Endodermal cell (in vitro differentiated cells): Measurements from ENCODE around the gene RAPSN. TPM values are rescaled to one million over a fixed set of nuclear protein-coding genes. Genes with fewer than 3 reads are reported as not detected.

Experiments used
- DNase-seq: peaks from one replicate; pipeline ENCODE4 v3.0.0-alpha.2; 2017
- H3K27ac ChIP-seq: 2 replicates; pipeline ENCODE4 v1.5.1; 2013; ENCODE audit warnings: mild to moderate bottlenecking, low read depth, low read length, moderate library complexity
- H3K27me3 ChIP-seq: 2 replicates; pipeline ENCODE4 v1.6.1; 2013; ENCODE audit warnings: mild to moderate bottlenecking, low read length, moderate library complexity; ENCODE audit not compliant: insufficient read depth, control insufficient read depth, poor library complexity, severe bottlenecking
- H3K36me3 ChIP-seq: 2 replicates; pipeline ENCODE4 v1.7.0; 2013; ENCODE audit warnings: mild to moderate bottlenecking, low read length, moderate library complexity; ENCODE audit not compliant: control insufficient read depth, insufficient read depth
- H3K4me1 ChIP-seq: one replicate; pipeline ENCODE4 v1.7.0; 2013; ENCODE audit warnings: low read length; ENCODE audit not compliant: control insufficient read depth, insufficient read depth
- H3K4me3 ChIP-seq: 2 replicates; pipeline ENCODE4 v1.5.1; 2013; ENCODE audit warnings: mild to moderate bottlenecking, low read length, moderate library complexity
- H3K9ac ChIP-seq: 2 replicates; pipeline ENCODE4 v1.6.1; 2013; ENCODE audit warnings: mild to moderate bottlenecking, low read length, moderate library complexity; ENCODE audit not compliant: poor library complexity, severe bottlenecking; ENCODE audit errors: extremely low read depth
- H3K9me3 ChIP-seq: 2 replicates; pipeline ENCODE4 v1.6.1; 2013; ENCODE audit warnings: mild to moderate bottlenecking, low read length, moderate library complexity; ENCODE audit not compliant: control insufficient read depth
- H3K27ac Mint-ChIP-seq: 2 replicates; pipeline ENCODE4 v1.8.0; 2020; ENCODE audit warnings: mixed read lengths
- H3K27me3 Mint-ChIP-seq: 2 replicates; pipeline ENCODE4 v1.8.0; 2021; ENCODE audit warnings: mild to moderate bottlenecking, mixed read lengths; ENCODE audit not compliant: insufficient read depth
- H3K36me3 Mint-ChIP-seq: 2 replicates; pipeline ENCODE4 v1.8.0; 2020; ENCODE audit warnings: low read depth, mixed read lengths
- H3K4me1 Mint-ChIP-seq: 2 replicates; pipeline ENCODE4 v1.8.0; 2020; ENCODE audit warnings: mixed read lengths
- H3K4me3 Mint-ChIP-seq: 2 replicates; pipeline ENCODE4 v1.8.0; 2020; ENCODE audit warnings: mild to moderate bottlenecking, moderate library complexity, mixed read lengths
- H3K9me3 Mint-ChIP-seq: 2 replicates; pipeline ENCODE4 v1.8.0; 2020; ENCODE audit warnings: mild to moderate bottlenecking, mixed read lengths
- WGBS, 2 experiments: methylation state at CpG; one replicate each; pipeline versions ENCODE4 v1.1.5 to v1.1.7; 2013; ENCODE audit warnings: missing lambda C conversion rate in 2 of 2, mixed read lengths in 1 of 2; ENCODE audit not compliant: insufficient coverage in 1 of 2, insufficient read length in 1 of 2; 5-methylcytosine and 5-hydroxymethylcytosine counted together
- total RNA-seq, 2 donors: library from RNA; stranded (reverse); fragmentation: NEBNext Ultra II Directional in 1 of 2; extraction: Animal tissue kit (Norgen Biotek cat#: 25700) in 1 of 2; gene quantifications; 2 replicates in 1 of 2; 3 replicates in 1 of 2; pipeline ENCODE4 v1.2.1, GENCODE V29; 2021
- TF ChIP-seq, protein P1 (sequence below): fragments of 200-600 bp; sonication (generic); conservative IDR thresholded peaks from 2 replicates; pipeline ENCODE4 v1.5.0; 2021; ENCODE audit warnings: antibody characterized with exemption, mild to moderate bottlenecking

The RAPSN gene
- total RNA-seq, 2 donors from 2014 or later: 0.40 to 0.64 TPM

DNA sequence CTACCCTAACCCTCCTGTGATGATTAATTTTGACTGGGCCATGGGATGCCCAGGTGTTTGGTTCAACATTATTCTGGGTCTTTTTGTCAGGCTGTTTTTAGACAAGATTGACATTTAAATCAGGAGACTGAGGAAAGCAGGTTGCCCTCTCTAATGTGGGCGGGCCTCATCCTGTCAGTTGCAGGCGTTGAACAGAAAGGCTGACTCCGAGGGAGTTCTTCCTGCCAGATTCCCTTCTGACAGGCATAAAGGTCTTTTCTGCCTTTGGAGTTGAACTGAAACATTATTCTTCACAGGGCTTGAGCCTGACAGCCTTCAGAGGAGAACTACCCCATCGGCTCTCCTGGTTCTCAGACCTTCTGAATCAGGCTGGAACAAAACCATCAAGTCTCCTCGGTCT, 18.4 kb downstream of the RAPSN start:
- H3K27ac ChIP-seq: peak overlapping the region; percentile 41
- Mint-ChIP-seq H3K9me3 (no peaks in the 10 kb centered on the region), H3K4me3 (no peak overlapping the region), H3K4me1 (peaks cover 1% of the 10 kb centered on the region), H3K27me3 (no peaks in the 10 kb centered on the region), H3K36me3 (peaks cover 2% of the 10 kb centered on the region), H3K27ac (no peak overlapping the region)
- 64 to 86% methylated on average over 3 to 5 of the region's 5 CpGs for WGBS, 2 experiments
- H3K4me3 ChIP-seq: no peak overlapping the region
- no peaks in the 10 kb centered on the region for H3K27me3 ChIP-seq
- no peaks in the 10 kb centered on the region for H3K4me1 ChIP-seq
- H3K9ac ChIP-seq: no peak overlapping the region
- no peaks in the 10 kb centered on the region for H3K36me3 ChIP-seq
- no peaks in the 10 kb centered on the region for H3K9me3 ChIP-seq
- TF ChIP-seq, protein P1, sequence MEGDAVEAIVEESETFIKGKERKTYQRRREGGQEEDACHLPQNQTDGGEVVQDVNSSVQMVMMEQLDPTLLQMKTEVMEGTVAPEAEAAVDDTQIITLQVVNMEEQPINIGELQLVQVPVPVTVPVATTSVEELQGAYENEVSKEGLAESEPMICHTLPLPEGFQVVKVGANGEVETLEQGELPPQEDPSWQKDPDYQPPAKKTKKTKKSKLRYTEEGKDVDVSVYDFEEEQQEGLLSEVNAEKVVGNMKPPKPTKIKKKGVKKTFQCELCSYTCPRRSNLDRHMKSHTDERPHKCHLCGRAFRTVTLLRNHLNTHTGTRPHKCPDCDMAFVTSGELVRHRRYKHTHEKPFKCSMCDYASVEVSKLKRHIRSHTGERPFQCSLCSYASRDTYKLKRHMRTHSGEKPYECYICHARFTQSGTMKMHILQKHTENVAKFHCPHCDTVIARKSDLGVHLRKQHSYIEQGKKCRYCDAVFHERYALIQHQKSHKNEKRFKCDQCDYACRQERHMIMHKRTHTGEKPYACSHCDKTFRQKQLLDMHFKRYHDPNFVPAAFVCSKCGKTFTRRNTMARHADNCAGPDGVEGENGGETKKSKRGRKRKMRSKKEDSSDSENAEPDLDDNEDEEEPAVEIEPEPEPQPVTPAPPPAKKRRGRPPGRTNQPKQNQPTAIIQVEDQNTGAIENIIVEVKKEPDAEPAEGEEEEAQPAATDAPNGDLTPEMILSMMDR: no peak
- DNase-seq: no peak

DNA sequence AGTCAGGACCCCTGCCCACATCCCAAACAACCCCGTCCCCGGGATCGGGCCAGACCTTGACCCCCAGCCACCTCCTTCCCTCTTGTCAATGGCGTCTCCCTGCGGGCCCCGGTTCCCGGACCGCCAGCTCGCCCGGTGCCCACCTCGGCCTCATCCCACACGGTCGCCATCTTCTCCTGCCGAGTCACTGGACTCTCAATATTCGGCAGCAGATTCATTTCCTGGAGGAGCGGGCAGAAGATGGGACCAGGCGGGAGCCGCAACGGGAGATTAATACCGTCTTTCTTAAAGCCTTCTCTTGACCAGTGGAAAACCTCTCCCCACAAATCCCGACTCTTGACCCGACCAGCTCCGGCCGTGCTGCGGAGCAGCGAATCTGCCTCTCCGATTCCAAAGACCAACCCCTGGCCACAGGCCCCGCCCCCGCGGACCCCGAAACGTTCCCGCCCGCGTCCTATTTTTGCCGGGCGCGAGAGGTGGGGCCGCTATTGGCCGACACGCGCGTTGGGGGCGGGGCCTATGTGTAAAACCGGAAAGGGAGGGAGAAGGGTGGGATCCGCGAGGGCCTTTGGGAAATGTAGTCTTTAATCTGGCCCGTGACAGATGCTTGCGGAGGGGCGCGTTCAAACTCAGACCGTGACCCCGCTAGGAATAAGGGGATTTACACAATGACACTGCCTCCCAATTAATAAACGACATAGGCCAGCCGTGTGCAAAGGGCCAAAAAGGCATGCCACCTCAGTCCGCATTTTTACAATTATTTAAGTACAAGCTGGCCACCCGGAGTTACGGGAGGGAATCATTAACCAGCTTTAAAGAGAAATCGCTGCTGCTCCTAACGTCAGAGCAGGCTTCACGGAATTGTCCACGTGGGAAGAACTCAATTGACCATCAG, 22.6 kb downstream of the RAPSN start, which contains the start of gene PSMC3:
Gene PSMC3, minus strand, starts transcription at position 378 of the 895 bp plus-strand sequence. Its CDS starts 160 bp downstream, at position 218.
- Mint-ChIP-seq H3K4me3 (peak within 1 kb of the TSS; percentile 100), H3K9me3 (no peaks in the 10 kb centered on the region), H3K27me3 (no peaks in the 10 kb centered on the region), H3K36me3 (peaks cover 34% of the 10 kb centered on the region), H3K27ac (peak within 1 kb of the TSS; percentile 100), H3K4me1 (peaks cover 8% of the 10 kb centered on the region)
- H3K4me1 ChIP-seq: peaks cover 5% of the 10 kb centered on the region
- 5 to 9% methylated on average over 23 to 62 of the region's 62 CpGs for WGBS, 2 experiments
- TF ChIP-seq, protein P1: no peak
- DNase-seq: peak; percentile 99
- peak within 1 kb of the TSS; percentile 97 for H3K9ac ChIP-seq
- H3K27ac ChIP-seq: peak within 1 kb of the TSS; percentile 94
- no peaks in the 10 kb centered on the region for H3K9me3 ChIP-seq
- H3K36me3 ChIP-seq: peaks cover 36% of the 10 kb centered on the region
- H3K4me3 ChIP-seq: peak within 1 kb of the TSS; percentile 95
- H3K27me3 ChIP-seq: no peaks in the 10 kb centered on the region

- peaks cover 43% of the 10 kb centered on the region for H3K36me3 ChIP-seq
- H3K9ac ChIP-seq: peak overlapping the region; percentile 97
- peaks cover 38% of the 10 kb centered on the region for H3K36me3 Mint-ChIP-seq
- no peaks in the 10 kb centered on the region for H3K27me3 Mint-ChIP-seq
- H3K9me3 ChIP-seq: no peaks in the 10 kb centered on the region
- H3K27me3 ChIP-seq: no peaks in the 10 kb centered on the region
- no peak for DNase-seq
- TF ChIP-seq, protein P1: no peak
- WGBS, 2 experiments: 0 to 1% methylated on average over 2 to 14 of the region's 14 CpGs
- peak overlapping the region; percentile 94 for H3K27ac ChIP-seq
- peak overlapping the region; percentile 95 for H3K4me3 ChIP-seq
- peak overlapping the region; percentile 100 for H3K27ac Mint-ChIP-seq
- peak overlapping the region; percentile 100 for H3K4me3 Mint-ChIP-seq
- H3K4me1 Mint-ChIP-seq: peaks cover 8% of the 10 kb centered on the region
- H3K4me1 ChIP-seq: peaks cover 5% of the 10 kb centered on the region
- H3K9me3 Mint-ChIP-seq: no peaks in the 10 kb centered on the region
Observed at GRCh38 chr11:47425611-47426010, 23.3 kb downstream of the RAPSN start.
